ENCODE data around the gene XRCC6. TPM values are rescaled to one million over a fixed set of nuclear protein-coding genes. Genes with fewer than 3 reads are reported as not detected.

The XRCC6 gene
- total RNA-seq, 1 experiment from 2014 or later: 474 TPM

DNA sequence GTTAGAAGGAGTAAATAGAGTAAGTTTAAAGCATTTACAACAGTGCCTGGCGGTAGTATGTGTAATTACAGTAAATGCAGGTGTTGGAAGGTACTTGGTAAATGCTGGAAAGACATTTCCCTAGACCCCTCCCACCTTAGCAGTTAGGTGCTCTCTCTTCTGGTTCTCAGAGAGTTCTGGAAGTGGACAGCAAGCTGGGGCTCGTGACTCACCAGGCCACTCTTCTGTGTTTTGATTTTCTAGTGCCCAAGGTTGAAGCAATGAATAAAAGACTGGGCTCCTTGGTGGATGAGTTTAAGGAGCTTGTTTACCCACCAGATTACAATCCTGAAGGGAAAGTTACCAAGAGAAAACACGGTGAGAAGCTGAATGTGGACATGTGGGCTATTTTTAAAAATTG, 40.0 kb downstream of the XRCC6 start:
- DNase-seq (ENCODE audit: low spot score) (no peak), ATAC-seq (no peak)
- ChIA-PET CTCF (no interaction called here), POLR2A (no interaction called here)
- Mint-ChIP-seq H3K27ac (no peak overlapping the region), H3K27me3 (ENCODE audit: low read depth) (no peaks in the 10 kb centered on the region), H3K9me3 (no peaks in the 10 kb centered on the region), H3K4me1 (no peaks in the 10 kb centered on the region), H3K4me3 (no peak overlapping the region), H3K36me3 (peaks cover 54% of the 10 kb centered on the region)
- TF ChIP-seq, protein P1, sequence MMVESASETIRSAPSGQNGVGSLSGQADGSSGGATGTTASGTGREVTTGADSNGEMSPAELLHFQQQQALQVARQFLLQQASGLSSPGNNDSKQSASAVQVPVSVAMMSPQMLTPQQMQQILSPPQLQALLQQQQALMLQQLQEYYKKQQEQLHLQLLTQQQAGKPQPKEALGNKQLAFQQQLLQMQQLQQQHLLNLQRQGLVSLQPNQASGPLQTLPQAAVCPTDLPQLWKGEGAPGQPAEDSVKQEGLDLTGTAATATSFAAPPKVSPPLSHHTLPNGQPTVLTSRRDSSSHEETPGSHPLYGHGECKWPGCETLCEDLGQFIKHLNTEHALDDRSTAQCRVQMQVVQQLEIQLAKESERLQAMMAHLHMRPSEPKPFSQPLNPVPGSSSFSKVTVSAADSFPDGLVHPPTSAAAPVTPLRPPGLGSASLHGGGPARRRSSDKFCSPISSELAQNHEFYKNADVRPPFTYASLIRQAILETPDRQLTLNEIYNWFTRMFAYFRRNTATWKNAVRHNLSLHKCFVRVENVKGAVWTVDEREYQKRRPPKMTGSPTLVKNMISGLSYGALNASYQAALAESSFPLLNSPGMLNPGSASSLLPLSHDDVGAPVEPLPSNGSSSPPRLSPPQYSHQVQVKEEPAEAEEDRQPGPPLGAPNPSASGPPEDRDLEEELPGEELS (CRISPR knock-in tag; IDR thresholded peaks at IDR 0.05): no peak
- TF ChIP-seq, protein P2, sequence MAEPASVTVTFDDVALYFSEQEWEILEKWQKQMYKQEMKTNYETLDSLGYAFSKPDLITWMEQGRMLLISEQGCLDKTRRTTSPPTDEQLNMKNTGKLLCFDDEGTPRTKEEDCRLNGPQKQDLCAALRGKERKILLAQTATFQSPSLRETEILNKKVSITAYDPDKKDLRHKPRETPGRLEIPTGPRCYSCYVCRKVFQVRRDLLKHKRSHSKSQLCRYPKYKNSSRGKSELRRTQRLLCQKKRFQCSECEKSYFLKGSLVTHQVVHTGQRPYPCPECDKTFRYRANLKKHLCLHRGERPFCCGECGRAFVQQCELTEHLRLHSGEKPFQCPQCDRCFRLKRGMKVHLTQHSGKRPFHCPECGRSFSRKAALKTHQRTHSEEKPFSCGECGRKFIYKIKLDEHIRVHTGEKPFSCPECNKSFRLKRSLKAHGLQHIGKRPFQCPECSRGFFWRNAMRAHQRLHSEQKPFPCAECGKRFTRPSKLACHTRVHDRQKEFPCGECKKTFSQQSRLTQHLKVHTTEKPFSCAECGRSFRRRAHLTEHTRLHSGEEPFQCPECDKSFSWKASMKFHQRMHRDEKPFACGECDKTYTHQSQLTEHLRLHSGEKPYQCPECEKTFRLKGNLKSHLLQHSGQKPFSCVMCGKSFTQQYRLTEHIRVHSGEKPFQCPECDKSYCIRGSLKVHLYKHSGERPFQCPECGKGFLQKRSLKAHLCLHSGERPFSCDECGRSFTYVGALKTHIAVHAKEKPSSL (CRISPR knock-in tag; conservative IDR thresholded peaks at IDR 0.05): no peak
- TF ChIP-seq, protein P3, sequence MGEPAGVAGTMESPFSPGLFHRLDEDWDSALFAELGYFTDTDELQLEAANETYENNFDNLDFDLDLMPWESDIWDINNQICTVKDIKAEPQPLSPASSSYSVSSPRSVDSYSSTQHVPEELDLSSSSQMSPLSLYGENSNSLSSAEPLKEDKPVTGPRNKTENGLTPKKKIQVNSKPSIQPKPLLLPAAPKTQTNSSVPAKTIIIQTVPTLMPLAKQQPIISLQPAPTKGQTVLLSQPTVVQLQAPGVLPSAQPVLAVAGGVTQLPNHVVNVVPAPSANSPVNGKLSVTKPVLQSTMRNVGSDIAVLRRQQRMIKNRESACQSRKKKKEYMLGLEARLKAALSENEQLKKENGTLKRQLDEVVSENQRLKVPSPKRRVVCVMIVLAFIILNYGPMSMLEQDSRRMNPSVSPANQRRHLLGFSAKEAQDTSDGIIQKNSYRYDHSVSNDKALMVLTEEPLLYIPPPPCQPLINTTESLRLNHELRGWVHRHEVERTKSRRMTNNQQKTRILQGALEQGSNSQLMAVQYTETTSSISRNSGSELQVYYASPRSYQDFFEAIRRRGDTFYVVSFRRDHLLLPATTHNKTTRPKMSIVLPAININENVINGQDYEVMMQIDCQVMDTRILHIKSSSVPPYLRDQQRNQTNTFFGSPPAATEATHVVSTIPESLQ (CRISPR knock-in tag; IDR thresholded peaks at IDR 0.05): no peak
- TF ChIP-seq, protein P4, sequence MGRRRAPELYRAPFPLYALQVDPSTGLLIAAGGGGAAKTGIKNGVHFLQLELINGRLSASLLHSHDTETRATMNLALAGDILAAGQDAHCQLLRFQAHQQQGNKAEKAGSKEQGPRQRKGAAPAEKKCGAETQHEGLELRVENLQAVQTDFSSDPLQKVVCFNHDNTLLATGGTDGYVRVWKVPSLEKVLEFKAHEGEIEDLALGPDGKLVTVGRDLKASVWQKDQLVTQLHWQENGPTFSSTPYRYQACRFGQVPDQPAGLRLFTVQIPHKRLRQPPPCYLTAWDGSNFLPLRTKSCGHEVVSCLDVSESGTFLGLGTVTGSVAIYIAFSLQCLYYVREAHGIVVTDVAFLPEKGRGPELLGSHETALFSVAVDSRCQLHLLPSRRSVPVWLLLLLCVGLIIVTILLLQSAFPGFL (CRISPR knock-in tag; IDR thresholded peaks at IDR 0.05; ENCODE audit: borderline replicate concordance): no peak
- TF ChIP-seq NR2C2 (CRISPR knock-in tag; IDR thresholded peaks at IDR 0.05): no peak
- no peak for TF ChIP-seq IRF2 (CRISPR knock-in tag; IDR thresholded peaks at IDR 0.05; ENCODE audit: borderline replicate concordance, low read depth)
- TF ChIP-seq NFATC4 (CRISPR knock-in tag; IDR thresholded peaks at IDR 0.05): no peak
- no peak for TF ChIP-seq ZNF416 (CRISPR knock-in tag; IDR thresholded peaks at IDR 0.05)
- TF ChIP-seq ETV6 (CRISPR knock-in tag; IDR thresholded peaks at IDR 0.05): no peak
- TF ChIP-seq ZNF121 (CRISPR knock-in tag; IDR thresholded peaks at IDR 0.05): no peak
- TF ChIP-seq, protein P5, sequence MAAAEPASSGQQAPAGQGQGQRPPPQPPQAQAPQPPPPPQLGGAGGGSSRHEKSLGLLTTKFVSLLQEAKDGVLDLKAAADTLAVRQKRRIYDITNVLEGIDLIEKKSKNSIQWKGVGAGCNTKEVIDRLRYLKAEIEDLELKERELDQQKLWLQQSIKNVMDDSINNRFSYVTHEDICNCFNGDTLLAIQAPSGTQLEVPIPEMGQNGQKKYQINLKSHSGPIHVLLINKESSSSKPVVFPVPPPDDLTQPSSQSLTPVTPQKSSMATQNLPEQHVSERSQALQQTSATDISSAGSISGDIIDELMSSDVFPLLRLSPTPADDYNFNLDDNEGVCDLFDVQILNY (CRISPR knock-in tag; IDR thresholded peaks at IDR 0.05): no peak
- no peak for TF ChIP-seq NR3C1 (CRISPR knock-in tag; conservative IDR thresholded peaks at IDR 0.05; ENCODE audit: low read depth)
- TF ChIP-seq HMGA2 (CRISPR knock-in tag; IDR thresholded peaks at IDR 0.05): no peak
- no peak for TF ChIP-seq NFE2L1 (CRISPR knock-in tag; IDR thresholded peaks at IDR 0.05)
- no peak for TF ChIP-seq ZNF317 (CRISPR knock-in tag; IDR thresholded peaks at IDR 0.05; ENCODE audit: borderline replicate concordance, low read depth)
- TF ChIP-seq TCF7 (CRISPR knock-in tag; IDR thresholded peaks at IDR 0.05; ENCODE audit: low read depth): no peak
- no peak for TF ChIP-seq ATF1 (CRISPR knock-in tag; IDR thresholded peaks at IDR 0.05)

DNA sequence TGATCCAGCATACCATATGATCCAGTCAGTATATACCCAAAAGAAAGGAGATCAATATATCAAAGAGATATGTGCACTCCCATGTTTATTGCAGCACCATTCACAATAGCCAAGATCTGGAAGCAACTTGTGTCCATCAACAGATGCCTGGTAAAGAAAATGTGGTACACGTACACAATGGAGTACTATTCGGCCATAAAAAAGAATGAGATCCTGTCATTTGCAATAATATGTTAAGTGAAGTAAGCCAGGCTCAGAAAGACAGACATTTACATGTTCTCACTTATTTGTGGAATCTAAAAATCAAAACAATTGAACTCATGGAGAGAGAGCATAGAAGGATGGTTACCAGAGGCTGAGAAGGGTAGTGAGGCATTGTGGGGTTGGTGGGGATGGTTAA, 40.6 kb downstream of the XRCC6 start:
- CTCF ChIA-PET: no interaction called here
- Mint-ChIP-seq H3K27me3 (ENCODE audit: low read depth) (no peaks in the 10 kb centered on the region), H3K4me1 (no peaks in the 10 kb centered on the region; the same call in 1 of the 2 replicates), H3K27ac (no peak overlapping the region), H3K4me3 (no peak overlapping the region), H3K9me3 (no peaks in the 10 kb centered on the region), H3K36me3 (peaks cover 51% of the 10 kb centered on the region)
- ATAC-seq (no peak), DNase-seq (ENCODE audit: low spot score) (no peak)
- POLR2A ChIA-PET: no interaction called here
- no peak for TF ChIP-seq FOXK1 (CRISPR knock-in tag; IDR thresholded peaks at IDR 0.05)
- TF ChIP-seq, protein P6, sequence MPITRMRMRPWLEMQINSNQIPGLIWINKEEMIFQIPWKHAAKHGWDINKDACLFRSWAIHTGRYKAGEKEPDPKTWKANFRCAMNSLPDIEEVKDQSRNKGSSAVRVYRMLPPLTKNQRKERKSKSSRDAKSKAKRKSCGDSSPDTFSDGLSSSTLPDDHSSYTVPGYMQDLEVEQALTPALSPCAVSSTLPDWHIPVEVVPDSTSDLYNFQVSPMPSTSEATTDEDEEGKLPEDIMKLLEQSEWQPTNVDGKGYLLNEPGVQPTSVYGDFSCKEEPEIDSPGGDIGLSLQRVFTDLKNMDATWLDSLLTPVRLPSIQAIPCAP (CRISPR knock-in tag; IDR thresholded peaks at IDR 0.05): no peak
- TF ChIP-seq, protein P7, sequence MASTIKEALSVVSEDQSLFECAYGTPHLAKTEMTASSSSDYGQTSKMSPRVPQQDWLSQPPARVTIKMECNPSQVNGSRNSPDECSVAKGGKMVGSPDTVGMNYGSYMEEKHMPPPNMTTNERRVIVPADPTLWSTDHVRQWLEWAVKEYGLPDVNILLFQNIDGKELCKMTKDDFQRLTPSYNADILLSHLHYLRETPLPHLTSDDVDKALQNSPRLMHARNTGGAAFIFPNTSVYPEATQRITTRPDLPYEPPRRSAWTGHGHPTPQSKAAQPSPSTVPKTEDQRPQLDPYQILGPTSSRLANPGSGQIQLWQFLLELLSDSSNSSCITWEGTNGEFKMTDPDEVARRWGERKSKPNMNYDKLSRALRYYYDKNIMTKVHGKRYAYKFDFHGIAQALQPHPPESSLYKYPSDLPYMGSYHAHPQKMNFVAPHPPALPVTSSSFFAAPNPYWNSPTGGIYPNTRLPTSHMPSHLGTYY (CRISPR knock-in tag; IDR thresholded peaks at IDR 0.05): no peak
- TF ChIP-seq, protein P8, sequence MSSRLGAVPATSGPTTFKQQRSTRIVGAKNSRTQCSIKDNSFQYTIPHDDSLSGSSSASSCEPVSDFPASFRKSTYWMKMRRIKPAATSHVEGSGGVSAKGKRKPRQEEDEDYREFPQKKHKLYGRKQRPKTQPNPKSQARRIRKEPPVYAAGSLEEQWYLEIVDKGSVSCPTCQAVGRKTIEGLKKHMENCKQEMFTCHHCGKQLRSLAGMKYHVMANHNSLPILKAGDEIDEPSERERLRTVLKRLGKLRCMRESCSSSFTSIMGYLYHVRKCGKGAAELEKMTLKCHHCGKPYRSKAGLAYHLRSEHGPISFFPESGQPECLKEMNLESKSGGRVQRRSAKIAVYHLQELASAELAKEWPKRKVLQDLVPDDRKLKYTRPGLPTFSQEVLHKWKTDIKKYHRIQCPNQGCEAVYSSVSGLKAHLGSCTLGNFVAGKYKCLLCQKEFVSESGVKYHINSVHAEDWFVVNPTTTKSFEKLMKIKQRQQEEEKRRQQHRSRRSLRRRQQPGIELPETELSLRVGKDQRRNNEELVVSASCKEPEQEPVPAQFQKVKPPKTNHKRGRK (CRISPR knock-in tag; IDR thresholded peaks at IDR 0.05; ENCODE audit: borderline replicate concordance): no peak
- TF ChIP-seq, protein P9, sequence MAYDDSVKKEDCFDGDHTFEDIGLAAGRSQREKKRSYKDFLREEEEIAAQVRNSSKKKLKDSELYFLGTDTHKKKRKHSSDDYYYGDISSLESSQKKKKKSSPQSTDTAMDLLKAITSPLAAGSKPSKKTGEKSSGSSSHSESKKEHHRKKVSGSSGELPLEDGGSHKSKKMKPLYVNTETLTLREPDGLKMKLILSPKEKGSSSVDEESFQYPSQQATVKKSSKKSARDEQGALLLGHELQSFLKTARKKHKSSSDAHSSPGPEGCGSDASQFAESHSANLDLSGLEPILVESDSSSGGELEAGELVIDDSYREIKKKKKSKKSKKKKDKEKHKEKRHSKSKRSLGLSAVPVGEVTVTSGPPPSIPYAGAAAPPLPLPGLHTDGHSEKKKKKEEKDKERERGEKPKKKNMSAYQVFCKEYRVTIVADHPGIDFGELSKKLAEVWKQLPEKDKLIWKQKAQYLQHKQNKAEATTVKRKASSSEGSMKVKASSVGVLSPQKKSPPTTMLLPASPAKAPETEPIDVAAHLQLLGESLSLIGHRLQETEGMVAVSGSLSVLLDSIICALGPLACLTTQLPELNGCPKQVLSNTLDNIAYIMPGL (CRISPR knock-in tag; IDR thresholded peaks at IDR 0.05): no peak
- TF ChIP-seq CREB1 (CRISPR knock-in tag; IDR thresholded peaks at IDR 0.05): no peak
